PFSK-1 (cell line): Measurements from ENCODE around the gene SORT1.
A peak's percentile ranks its signal among the peaks of the same experiment; 100 is the strongest.

ENCODE experiments used
- FOXP2 ChIP-seq: optimal IDR thresholded peaks from 2 replicates; pipeline ENCODE3; 2011; ENCODE audit warnings: borderline replicate concordance, control low read depth, inconsistent platforms; ENCODE audit not compliant: insufficient read depth; ENCODE audit errors: extremely low read length, extremely low read depth
- POLR2AphosphoS5 ChIP-seq: IDR thresholded peaks from 2 replicates; pipeline ENCODE4 v1.6.1; 2012; ENCODE audit warnings: low read depth, mild to moderate bottlenecking, control low read depth, low read length, moderate library complexity
- SIN3A ChIP-seq: IDR thresholded peaks from 2 replicates; pipeline ENCODE4 v1.6.1; 2012; ENCODE audit warnings: mild to moderate bottlenecking, low read length, moderate library complexity, borderline replicate concordance; ENCODE audit not compliant: insufficient read depth
- TAF1 ChIP-seq: IDR thresholded peaks from 2 replicates; pipeline ENCODE4 v1.6.1; 2012; ENCODE audit warnings: low read length, control low read depth, borderline replicate concordance; ENCODE audit not compliant: insufficient read depth
- TF ChIP-seq, protein P1 (sequence below), 2 experiments: IDR thresholded peaks; 2 replicates each; pipeline versions ENCODE4 v1.6.1 to v1.8.0; 2011 to 2012; ENCODE audit warnings: low read depth in 2 of 2, low read length in 2 of 2, control low read depth in 1 of 2, inconsistent platforms in 1 of 2, mild to moderate bottlenecking in 1 of 2, moderate library complexity in 1 of 2; ENCODE audit not compliant: insufficient read depth in 1 of 2

The SORT1 gene

DNA sequence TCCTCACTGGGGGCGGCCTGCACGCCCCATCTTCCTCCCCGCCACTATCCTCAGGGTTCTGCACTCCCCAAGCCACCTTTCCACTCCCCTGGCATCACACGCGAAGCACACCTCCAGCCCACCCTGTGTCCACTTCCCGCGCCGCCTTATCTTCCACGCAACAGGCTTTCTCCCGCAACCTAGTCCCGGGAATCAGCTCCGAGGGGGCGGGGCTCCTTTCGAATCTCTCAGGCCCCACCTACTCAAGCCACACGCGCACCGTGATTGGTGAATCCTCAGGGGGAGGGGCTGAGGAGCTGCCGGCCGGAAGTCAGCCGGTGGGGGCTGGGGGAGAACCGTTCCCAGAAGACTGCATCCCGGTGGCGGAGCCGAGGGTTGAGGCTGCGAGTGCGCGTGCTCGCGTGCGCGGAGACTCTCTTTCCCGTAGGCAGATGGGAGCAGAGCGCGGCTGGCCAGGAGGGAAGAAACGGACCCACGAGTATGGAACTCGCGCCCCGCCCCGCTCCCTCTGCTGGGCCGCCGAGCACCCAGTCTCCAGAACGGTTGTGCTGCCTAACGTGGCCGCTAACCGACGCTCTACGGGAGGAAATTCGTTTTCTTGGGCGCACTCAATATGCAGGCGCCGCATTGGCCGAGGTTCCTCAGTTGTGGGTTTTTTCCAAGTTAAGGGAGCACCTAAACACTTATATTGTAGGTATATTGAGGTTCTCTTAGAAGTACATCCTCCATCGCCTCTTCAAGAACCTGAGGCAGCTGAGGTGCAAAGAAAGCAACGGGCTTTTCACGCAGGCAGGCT is 114.6 kb downstream of the SORT1 start, which contains the start of gene PSRC1:
Gene PSRC1 (minus strand): TSS at position 194 of the 796 bp plus-strand sequence.
- TF ChIP-seq FOXP2 = peak; percentile 79
- TF ChIP-seq, protein P1, sequence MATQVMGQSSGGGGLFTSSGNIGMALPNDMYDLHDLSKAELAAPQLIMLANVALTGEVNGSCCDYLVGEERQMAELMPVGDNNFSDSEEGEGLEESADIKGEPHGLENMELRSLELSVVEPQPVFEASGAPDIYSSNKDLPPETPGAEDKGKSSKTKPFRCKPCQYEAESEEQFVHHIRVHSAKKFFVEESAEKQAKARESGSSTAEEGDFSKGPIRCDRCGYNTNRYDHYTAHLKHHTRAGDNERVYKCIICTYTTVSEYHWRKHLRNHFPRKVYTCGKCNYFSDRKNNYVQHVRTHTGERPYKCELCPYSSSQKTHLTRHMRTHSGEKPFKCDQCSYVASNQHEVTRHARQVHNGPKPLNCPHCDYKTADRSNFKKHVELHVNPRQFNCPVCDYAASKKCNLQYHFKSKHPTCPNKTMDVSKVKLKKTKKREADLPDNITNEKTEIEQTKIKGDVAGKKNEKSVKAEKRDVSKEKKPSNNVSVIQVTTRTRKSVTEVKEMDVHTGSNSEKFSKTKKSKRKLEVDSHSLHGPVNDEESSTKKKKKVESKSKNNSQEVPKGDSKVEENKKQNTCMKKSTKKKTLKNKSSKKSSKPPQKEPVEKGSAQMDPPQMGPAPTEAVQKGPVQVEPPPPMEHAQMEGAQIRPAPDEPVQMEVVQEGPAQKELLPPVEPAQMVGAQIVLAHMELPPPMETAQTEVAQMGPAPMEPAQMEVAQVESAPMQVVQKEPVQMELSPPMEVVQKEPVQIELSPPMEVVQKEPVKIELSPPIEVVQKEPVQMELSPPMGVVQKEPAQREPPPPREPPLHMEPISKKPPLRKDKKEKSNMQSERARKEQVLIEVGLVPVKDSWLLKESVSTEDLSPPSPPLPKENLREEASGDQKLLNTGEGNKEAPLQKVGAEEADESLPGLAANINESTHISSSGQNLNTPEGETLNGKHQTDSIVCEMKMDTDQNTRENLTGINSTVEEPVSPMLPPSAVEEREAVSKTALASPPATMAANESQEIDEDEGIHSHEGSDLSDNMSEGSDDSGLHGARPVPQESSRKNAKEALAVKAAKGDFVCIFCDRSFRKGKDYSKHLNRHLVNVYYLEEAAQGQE (IDR thresholded peaks at IDR 0.05; ENCODE audit: insufficient read depth in 1 of 2, low read depth in 2 of 2, low read length in 2 of 2) = 0 out of 4 replicates have a peak, but pooled peaks of 1 of the 2 experiments have one; percentile 28
- TF ChIP-seq TAF1 = peak; percentile 68; the same call in 1 of the 2 replicates
- TF ChIP-seq POLR2AphosphoS5 = peak; percentile 85
- no peak; the same call in 1 of the 2 replicates for TF ChIP-seq SIN3A

DNA sequence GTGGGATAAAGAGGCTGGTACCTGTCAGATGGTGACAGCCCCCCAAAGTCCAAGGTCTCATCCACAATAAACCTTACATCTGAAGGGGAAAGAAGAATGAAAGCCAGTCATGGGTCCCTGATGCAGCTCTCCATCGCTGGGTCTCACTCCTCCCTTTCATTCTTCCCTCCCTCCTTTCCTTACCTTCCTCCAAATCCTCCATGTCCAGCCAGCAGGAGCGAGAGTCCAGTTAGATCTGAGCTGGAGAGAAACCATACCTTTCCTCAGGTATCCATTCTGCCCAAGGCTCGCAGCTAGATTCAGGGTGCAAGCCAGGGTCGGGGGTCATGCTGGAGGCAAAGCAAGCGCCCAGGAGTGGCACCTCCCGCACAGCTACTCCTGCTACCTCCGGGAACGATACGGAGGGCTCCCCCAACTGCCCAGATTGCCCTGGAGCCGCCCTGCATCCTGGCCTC is 115.2 kb downstream of the SORT1 start:
- no peak for TF ChIP-seq FOXP2
- no peak for TF ChIP-seq SIN3A
- peak; percentile 15; the same call in 1 of the 2 replicates for TF ChIP-seq TAF1
- TF ChIP-seq, protein P1 (IDR thresholded peaks at IDR 0.05; ENCODE audit: insufficient read depth in 1 of 2, low read depth in 2 of 2, low read length in 2 of 2) = no peak

DNA sequence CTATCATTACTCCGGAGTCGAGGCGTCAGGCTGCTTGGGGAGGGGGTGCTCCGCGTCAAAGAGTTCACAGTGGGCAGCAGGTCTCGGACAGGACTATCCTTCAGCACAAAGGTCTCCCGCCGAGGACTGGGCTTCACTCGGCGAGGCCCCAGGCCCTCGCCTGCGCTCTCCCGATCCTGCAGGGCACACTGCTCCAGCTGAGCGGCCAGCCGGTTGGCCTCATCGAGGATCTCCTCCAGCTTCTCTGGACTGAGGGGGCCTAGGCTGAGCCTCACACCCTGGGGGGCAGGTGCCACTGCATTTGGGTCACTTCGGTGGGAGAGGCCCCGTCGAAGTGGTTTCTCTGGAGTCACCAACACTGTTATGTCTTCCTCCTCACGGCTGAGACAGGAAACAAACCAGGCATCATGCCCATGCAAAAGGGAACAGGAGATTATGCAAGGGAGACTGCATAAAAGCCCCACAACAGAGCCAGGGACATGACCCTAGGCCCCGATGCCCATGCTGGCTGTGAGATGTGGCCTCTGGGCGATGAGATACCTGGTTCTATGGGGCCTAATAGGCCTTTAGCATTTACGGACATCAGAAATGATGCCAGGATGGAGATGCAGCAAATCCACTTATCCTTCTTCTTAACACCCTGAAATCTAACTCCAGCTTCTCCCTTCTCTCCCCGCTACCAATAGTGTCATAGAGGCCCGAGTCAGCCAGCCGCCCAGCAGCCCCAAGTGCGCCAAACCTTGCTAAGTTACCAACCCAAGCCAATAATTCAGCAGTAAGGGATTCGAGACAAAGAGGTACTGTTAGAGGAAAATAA is 115.8 kb downstream of the SORT1 start:
- TF ChIP-seq FOXP2 = no peak
- no peak for TF ChIP-seq POLR2AphosphoS5
- TF ChIP-seq, protein P1 (IDR thresholded peaks at IDR 0.05; ENCODE audit: insufficient read depth in 1 of 2, low read depth in 2 of 2, low read length in 2 of 2) = no peak
- no peak for TF ChIP-seq SIN3A
- no peak for TF ChIP-seq TAF1

DNA sequence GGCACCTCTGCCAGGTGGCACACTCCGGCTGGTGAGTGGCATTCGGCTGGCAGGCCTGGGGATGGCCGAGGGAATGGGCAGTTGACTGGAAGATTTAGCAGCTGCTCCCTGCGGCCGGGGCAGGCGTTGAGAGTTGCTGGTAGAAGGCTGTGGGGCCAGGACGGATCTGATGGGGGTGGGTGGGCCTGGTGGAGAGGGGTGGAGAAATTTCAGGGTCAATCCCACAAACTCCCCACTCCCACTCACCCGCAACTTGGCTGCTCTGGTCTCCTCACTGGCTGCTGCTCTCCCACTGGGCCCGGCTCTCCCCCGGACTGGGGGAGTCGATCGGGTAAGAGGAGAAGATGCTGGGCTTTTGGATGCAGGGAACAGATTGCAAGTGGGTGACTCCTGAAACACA is 116.9 kb downstream of the SORT1 start:
- TF ChIP-seq SIN3A = no peak
- TF ChIP-seq TAF1 = no peak
- TF ChIP-seq FOXP2 = no peak
- TF ChIP-seq POLR2AphosphoS5 = no peak
- TF ChIP-seq, protein P1 (IDR thresholded peaks at IDR 0.05; ENCODE audit: insufficient read depth in 1 of 2, low read depth in 2 of 2, low read length in 2 of 2) = no peak
